ENCODE measurements around the gene PWP2. TPM values are rescaled to one million over a fixed set of nuclear protein-coding genes. Genes with fewer than 3 reads are reported as not detected.

Gene PWP2
- total RNA-seq, 1 experiment from 2014 or later, result 10.1 TPM

DNA sequence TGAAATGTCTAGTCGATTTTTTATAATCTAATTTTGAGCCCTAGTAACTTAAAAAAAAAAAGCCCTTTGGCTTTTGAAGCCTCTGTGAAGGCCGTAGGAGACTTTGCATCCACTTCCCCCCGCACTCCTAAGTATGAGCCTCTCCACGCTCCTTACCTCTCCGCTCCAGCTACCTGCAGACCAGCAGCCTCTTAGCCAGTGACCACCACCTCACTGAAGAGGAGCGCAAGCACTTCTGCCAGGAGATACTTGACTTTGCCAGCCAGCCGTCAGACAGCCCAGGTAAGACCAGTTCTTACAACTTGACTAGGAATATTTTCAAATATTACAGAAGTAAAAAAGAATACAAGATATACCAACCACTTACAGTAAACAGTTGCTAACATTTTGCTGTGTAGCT, 27.4 kb upstream of the PWP2 start:
- Histone ChIP-seq H3K4me3 (ENCODE audit: low read depth, low read length, poor library complexity, severe bottlenecking) (no peak overlapping the region), H3K36me3 (ENCODE audit: insufficient read depth, low read length, poor library complexity, severe bottlenecking) (peaks cover 68% of the 10 kb centered on the region), H3K9me3 (ENCODE audit: low read depth, low read length, poor library complexity, severe bottlenecking) (no peaks in the 10 kb centered on the region), H3K4me1 (ENCODE audit: insufficient read depth, low read length, poor library complexity, severe bottlenecking) (no peaks in the 10 kb centered on the region), H3K27ac (ENCODE audit: low read depth, low read length, poor library complexity, severe bottlenecking) (no peak overlapping the region), H3K27me3 (replicated peaks; ENCODE audit: insufficient read depth, low read depth, low read length, poor library complexity) (no peaks in the 10 kb centered on the region)
- ChIA-PET POLR2A (ENCODE audit: low non-redundant PET) (no interaction called here), CTCF (no interaction called here)
- BruUV-seq (replicated peaks), result no TSS peak
- intact Hi-C loops (cut with micrococcal nuclease; ENCODE audit: unreplicated experiment), result no loop called here
- no peak for DNase-seq (ENCODE audit: low spot score)
- TF ChIP-seq EZH2 (IDR thresholded peaks at IDR 0.05; ENCODE audit: borderline replicate concordance, low read depth, low read length, poor library complexity, severe bottlenecking), result no peak
- TF ChIP-seq, protein P1, sequence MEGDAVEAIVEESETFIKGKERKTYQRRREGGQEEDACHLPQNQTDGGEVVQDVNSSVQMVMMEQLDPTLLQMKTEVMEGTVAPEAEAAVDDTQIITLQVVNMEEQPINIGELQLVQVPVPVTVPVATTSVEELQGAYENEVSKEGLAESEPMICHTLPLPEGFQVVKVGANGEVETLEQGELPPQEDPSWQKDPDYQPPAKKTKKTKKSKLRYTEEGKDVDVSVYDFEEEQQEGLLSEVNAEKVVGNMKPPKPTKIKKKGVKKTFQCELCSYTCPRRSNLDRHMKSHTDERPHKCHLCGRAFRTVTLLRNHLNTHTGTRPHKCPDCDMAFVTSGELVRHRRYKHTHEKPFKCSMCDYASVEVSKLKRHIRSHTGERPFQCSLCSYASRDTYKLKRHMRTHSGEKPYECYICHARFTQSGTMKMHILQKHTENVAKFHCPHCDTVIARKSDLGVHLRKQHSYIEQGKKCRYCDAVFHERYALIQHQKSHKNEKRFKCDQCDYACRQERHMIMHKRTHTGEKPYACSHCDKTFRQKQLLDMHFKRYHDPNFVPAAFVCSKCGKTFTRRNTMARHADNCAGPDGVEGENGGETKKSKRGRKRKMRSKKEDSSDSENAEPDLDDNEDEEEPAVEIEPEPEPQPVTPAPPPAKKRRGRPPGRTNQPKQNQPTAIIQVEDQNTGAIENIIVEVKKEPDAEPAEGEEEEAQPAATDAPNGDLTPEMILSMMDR (conservative IDR thresholded peaks at IDR 0.05; ENCODE audit: low read depth, low read length), result no peak

DNA sequence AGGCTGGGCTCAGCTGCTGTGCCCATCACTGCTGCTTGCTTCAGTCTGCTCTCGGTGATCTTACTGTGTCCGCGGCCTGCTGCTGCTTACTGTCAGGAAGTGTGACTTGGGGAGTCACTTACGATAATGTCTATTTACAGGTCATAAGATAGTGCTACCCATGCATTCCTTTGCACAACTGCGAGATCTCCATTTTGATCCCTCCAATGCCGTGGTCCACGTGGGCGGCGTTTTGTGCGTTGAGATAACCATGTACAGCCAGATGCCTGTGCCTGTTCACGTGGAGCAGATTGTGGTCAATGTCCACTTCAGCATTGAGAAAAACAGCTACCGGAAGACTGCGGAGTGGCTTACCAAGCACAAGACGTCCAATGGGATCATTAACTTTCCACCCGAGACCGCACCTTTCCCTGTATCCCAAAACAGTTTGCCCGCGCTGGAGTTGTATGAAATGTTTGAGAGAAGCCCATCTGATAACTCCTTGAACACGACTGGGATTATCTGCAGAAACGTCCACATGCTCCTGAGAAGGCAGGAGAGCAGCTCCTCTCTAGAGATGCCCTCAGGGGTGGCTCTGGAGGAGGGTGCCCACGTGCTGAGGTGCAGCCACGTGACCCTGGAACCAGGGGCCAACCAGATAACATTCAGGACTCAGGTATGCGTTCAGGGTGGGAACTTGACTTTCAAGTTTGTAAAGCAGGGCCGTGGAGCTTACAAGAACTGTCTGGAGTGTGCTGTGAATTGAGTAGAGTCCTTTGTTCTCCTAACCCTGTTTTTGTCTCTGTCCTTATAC, 24.4 kb upstream of the PWP2 start:
- POLR2A ChIA-PET (ENCODE audit: low non-redundant PET), result no interaction called here
- BruUV-seq (replicated peaks), result no TSS peak
- Histone ChIP-seq H3K36me3 (ENCODE audit: insufficient read depth, low read length, poor library complexity, severe bottlenecking) (peaks cover 57% of the 10 kb centered on the region), H3K27ac (ENCODE audit: low read depth, low read length, poor library complexity, severe bottlenecking) (no peak overlapping the region), H3K4me1 (ENCODE audit: insufficient read depth, low read length, poor library complexity, severe bottlenecking) (no peaks in the 10 kb centered on the region), H3K9me3 (ENCODE audit: low read depth, low read length, poor library complexity, severe bottlenecking) (no peaks in the 10 kb centered on the region), H3K4me3 (ENCODE audit: low read depth, low read length, poor library complexity, severe bottlenecking) (no peak overlapping the region), H3K27me3 (replicated peaks; ENCODE audit: insufficient read depth, low read depth, low read length, poor library complexity) (no peaks in the 10 kb centered on the region)
- intact Hi-C loops (cut with micrococcal nuclease; ENCODE audit: unreplicated experiment), result no loop called here
- TF ChIP-seq, protein P1 (conservative IDR thresholded peaks at IDR 0.05; ENCODE audit: low read depth, low read length), result no peak
- no peak for TF ChIP-seq EZH2 (IDR thresholded peaks at IDR 0.05; ENCODE audit: borderline replicate concordance, low read depth, low read length, poor library complexity, severe bottlenecking)
- DNase-seq (ENCODE audit: low spot score), result no peak
- CTCF ChIA-PET, result no interaction called here

DNA sequence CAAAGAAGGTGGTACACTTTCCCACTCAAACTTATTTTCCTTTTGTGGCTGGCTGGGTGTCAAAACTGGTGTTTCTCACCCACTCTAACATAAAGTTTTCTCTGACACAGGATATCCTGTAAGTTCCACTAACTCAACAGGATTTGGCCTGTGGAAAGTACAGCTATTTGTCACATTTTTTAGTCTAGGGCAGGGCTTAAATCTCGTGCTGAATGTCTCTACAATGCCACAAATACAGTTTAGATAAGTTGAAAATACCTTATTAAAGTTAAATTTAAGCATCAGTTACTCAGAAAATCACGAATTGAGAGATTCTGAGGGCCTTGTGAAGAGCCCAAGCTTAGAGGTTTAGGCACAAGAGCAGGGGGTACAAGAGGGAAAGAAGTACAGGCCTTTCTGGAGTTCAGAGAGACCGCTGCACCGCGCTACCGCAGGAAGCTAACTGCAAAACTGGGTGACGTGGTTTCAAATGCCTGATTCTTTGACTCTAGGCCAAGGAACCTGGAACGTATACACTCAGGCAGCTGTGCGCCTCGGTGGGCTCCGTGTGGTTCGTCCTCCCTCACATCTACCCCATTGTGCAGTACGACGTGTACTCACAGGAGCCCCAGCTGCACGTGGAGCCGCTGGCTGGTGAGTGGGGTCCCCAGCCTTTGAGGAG, 23.4 kb upstream of the PWP2 start:
- TF ChIP-seq EZH2 (IDR thresholded peaks at IDR 0.05; ENCODE audit: borderline replicate concordance, low read depth, low read length, poor library complexity, severe bottlenecking), result no peak
- TF ChIP-seq, protein P1 (conservative IDR thresholded peaks at IDR 0.05; ENCODE audit: low read depth, low read length), result no peak
- Histone ChIP-seq H3K36me3 (ENCODE audit: insufficient read depth, low read length, poor library complexity, severe bottlenecking) (peaks cover 55% of the 10 kb centered on the region), H3K9me3 (ENCODE audit: low read depth, low read length, poor library complexity, severe bottlenecking) (no peaks in the 10 kb centered on the region), H3K4me3 (ENCODE audit: low read depth, low read length, poor library complexity, severe bottlenecking) (no peak overlapping the region), H3K27me3 (replicated peaks; ENCODE audit: insufficient read depth, low read depth, low read length, poor library complexity) (no peaks in the 10 kb centered on the region), H3K27ac (ENCODE audit: low read depth, low read length, poor library complexity, severe bottlenecking) (no peak overlapping the region), H3K4me1 (ENCODE audit: insufficient read depth, low read length, poor library complexity, severe bottlenecking) (no peaks in the 10 kb centered on the region)
- intact Hi-C loops (cut with micrococcal nuclease; ENCODE audit: unreplicated experiment), result no loop called here
- ChIA-PET CTCF (no interaction called here), POLR2A (ENCODE audit: low non-redundant PET) (no interaction called here)
- BruUV-seq (replicated peaks), result no TSS peak
- no peak for DNase-seq (ENCODE audit: low spot score)
